GM12872 (cell line): ENCODE results near the gene SH2B3.

ENCODE experiments used
- TF ChIP-seq, protein P1 (sequence below): IDR thresholded peaks from 3 replicates; pipeline ENCODE4 v1.5.1; 2011; ENCODE audit warnings: low read depth, mild to moderate bottlenecking, low read length, moderate library complexity; ENCODE audit not compliant: insufficient read depth

SH2B3 gene

DNA sequence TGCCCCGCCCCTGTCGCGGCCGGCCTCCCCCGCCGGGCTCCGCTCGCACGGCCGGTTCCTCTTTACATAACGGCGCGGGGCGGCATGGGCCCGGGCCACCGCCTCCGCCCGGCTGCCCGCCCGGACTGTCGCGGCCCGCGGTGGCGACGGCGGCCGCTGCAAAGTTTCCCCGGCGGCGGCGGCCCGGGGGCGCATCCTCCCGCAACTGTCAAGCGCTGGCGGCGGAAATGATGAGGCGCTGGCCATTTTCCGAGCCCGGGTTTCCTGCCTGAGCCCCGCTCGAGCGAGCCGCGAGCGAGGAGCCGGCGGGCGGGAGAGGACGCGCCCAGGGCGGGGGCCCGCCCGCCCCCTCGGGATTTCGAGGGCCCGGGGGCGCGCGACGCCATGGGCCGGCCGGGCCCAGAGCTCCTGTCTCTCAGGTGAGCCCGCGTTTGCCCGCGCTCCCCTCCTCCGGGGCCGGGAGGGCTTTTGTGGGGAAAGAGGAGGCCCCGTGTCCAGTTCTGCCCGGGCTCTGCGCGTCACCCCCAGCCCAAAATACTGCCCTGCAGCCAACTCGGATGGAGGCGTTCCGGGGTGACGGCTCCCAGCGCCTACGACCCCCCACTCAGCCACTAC lies at the start of gene SH2B3:
Gene SH2B3 (plus strand): TSS at position 65 of the 615 bp plus-strand sequence. CDS start 12,223 bp downstream, outside the sequence.
- TF ChIP-seq, protein P1, sequence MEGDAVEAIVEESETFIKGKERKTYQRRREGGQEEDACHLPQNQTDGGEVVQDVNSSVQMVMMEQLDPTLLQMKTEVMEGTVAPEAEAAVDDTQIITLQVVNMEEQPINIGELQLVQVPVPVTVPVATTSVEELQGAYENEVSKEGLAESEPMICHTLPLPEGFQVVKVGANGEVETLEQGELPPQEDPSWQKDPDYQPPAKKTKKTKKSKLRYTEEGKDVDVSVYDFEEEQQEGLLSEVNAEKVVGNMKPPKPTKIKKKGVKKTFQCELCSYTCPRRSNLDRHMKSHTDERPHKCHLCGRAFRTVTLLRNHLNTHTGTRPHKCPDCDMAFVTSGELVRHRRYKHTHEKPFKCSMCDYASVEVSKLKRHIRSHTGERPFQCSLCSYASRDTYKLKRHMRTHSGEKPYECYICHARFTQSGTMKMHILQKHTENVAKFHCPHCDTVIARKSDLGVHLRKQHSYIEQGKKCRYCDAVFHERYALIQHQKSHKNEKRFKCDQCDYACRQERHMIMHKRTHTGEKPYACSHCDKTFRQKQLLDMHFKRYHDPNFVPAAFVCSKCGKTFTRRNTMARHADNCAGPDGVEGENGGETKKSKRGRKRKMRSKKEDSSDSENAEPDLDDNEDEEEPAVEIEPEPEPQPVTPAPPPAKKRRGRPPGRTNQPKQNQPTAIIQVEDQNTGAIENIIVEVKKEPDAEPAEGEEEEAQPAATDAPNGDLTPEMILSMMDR: no peak

DNA sequence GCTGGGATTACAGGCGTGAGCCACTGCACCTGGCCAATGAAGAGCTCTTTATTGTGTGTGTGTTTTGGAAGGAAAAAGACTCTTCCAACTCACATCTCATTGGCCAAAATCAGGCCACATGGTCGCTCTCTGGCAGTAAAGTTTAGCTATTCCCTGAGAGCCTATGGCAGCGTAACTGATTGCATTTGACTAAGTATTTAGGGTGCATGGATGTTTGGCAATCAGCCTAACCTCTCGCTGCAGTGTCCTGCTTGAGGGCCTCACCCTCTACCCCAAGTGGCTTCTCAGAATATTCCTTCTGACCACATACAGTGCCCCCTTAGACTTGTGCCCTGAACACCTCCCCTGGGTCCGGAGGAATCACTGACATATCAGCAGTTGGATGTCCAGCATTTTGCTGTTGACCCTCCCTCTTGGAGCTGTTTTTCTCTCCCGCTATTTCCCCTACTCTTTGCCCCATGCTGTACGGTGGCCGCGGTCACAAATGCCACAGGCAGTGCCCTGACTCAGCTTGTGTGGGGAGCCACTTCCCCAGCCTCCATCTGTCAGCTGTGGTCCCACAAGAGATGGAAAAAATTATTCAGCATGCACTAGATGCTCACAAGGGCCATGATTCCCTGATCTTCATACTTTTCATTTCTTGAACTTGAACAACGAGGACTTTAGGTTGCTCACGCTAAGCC lies 46.4 kb upstream of the SH2B3 start:
- TF ChIP-seq, protein P1: no peak

DNA sequence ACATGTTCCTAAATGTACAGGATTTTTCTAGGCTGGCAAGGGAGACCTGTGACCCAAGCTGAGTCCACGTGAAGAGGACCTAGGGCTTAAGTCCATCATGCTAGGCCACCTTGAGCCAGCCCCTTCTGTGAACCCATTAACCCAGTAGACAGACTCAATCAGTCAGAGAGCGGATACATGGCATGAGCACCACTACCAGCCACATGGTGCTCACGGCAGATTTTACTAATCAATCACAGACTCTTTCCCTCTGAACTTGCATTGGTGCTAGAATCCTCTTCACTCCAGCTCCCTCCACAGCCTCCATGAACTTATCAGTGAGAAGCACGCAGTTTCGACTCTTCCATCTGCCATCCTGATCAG lies 45.8 kb upstream of the SH2B3 start:
- TF ChIP-seq, protein P1: no peak

DNA sequence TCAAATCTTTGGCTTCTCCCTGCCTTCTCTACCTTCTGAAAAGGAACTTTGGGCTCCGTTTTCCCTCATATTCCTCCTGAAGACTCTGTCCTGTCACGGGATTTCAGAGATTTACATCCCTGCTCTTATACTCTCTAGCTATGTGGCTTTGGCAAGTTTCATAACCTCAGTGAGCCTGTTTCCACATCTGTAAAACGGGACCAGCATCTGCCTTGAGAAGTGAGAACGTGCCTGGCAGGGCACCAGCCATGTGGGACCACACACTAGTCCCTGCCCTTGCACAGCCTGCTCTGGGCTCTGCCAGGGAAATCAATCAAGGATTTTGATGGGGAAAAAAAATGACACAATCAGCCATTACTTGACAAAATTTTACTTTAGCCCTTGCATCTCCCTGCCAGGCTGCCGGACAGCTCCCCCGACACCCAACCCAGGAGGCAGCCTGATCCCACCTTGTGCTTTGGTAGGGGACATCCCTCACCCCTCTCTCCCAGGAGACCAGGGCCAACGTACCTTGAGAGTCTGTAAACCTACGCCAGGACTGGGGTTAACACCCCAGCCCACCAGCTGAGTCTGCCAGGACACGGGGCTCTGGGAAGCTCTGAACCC lies 45.3 kb upstream of the SH2B3 start:
- TF ChIP-seq, protein P1: no peak

DNA sequence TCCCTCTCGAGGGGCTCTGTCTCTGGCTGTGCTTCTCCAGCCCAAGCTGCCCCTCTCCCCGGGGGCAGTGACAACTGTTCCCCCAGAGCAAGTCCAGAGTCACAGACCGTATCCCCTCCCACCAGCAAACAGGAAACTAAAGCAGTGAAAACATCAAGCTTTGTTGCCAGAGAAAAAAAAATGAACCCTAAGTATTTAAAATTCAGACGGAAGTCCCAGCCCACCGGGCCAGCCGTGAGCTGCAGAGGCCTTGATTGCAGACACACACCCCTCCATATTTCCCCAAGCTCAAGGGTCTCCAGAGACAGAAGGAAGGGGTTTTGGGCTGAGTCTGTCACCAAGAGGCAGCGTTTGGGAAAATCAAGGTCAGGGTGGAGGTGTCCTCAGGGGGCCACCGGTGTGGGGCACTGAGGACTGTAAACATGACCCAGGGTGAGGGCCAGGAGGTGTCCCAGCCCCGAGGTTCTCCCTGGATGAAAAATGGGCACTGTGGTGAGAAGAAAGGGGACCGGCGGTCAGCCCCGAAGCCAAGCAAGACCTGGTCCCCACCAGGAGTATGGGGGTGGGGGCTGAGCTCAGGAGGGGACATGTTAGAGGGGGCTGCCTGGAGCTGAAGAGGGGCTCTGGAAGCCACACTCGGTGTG lies 44.5 kb upstream of the SH2B3 start:
- TF ChIP-seq, protein P1: no peak

DNA sequence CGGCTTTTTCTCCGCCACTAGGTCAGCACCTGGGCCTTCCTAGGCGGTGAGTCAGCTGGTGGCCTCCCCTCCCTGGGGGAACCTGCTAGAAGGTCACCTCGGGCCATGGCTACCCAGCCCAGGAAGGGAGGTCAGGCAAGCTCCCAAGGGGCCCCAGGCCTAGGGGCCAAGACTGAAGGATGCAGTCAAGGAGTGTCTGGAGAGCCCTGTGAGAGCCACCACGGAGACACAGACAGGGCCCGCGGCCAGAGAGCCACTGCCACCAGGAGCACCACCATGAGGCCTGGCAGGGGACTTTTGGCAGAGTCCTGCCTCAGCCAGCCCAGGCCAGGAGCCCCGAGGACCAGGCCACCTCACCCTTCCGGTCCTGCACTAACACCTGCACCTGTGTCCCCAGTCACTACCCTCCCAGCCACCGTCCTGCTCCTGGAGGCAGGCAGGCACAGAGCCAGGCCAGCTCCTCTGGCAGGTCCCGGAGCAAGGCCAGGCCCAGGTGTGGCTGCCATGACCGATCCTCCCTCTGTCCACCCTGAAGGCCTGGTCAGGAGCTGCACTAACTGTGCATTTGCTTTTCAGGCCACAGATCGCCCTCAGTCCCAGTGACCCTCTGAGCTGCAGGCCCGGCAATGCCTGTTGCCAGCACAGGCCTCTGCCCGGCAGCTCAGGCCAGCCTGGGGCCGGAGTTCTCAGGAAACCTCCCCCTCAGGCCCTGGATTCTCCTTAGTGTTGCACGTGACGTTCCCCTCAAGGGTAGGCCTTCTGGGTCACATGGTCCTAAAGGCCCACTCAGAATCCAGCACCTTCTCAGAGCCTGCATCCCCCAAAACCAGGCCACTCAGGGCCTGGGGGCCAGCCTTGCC lies 43.8 kb upstream of the SH2B3 start:
- TF ChIP-seq, protein P1: no peak
